Measurements from ENCODE around the gene TACC3.

TACC3 gene

GRCh38 chr4:1789552-1789951, 68.2 kb downstream of the TACC3 start:
- DNase-seq (ENCODE audit: extremely low spot score), result no peak
- no peak for TF ChIP-seq FOXM1 (IDR thresholded peaks at IDR 0.05; ENCODE audit: borderline replicate concordance)
- no peak for TF ChIP-seq FOXA1 (IDR thresholded peaks at IDR 0.05)
- TF ChIP-seq ELF4 (IDR thresholded peaks at IDR 0.05), result no peak
- no peak for TF ChIP-seq FOXK2 (IDR thresholded peaks at IDR 0.05)
- CTCF ChIA-PET, result interaction anchor here (0.7 kb wide), 1 partner anchor 8 kb away, joined by 3 read pairs; no protein-coding TSS in a partner anchor
- POLR2A ChIA-PET, result interaction anchor here (1.1 kb wide), 1 partner anchor 12 kb away, joined by 3 read pairs; no protein-coding TSS in a partner anchor

- DNase-seq (ENCODE audit: extremely low spot score), result no peak
- no peak for TF ChIP-seq HDGF (IDR thresholded peaks at IDR 0.05; ENCODE audit: borderline replicate concordance)
- TF ChIP-seq ZNF384 (IDR thresholded peaks at IDR 0.05), result no peak
- TF ChIP-seq ELF4 (IDR thresholded peaks at IDR 0.05), result no peak
- no peak for TF ChIP-seq SUZ12 (IDR thresholded peaks at IDR 0.05)
- no peak for TF ChIP-seq TARDBP (IDR thresholded peaks at IDR 0.05)
- TF ChIP-seq NFRKB (IDR thresholded peaks at IDR 0.05), result no peak
- POLR2A ChIA-PET, result interaction anchor here (1.1 kb wide), 1 partner anchor 13 kb away, joined by 3 read pairs; no protein-coding TSS in a partner anchor
- CTCF ChIA-PET, result no interaction called here
Measured at GRCh38 chr4:1790005-1790404, 68.7 kb downstream of the TACC3 start.

DNA sequence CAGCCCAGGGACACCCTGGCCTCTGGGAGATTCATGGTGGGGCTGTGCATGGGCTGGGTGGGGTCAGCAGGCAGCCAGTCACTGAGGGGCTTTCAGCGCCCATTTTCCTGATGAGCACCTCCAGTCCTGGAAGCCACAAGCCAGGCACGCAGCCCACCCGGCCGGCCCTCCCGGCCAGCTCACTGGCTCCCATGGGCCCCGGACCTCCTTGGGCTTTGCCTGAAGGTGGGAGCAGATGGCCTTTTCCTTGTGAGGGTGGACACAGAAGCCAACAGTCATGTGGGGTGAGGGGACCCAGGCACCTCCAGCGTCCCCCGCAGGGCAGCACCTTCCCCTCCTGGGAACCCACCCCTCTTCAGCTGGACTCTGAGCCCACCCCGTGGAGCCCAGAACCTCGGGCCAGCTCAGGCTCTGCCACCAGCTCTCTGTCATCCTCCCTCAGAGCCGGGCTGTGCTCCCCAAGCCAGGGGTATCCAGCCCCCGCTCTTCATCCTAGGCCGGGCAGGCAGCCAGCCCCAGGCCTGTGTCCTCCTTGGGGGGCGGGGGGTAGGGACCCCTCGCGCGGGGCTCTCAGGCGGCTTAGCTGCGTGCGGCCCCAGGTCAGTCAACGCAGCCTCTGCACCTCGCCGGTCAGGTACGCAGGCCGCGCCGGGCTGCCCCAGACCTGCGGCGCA, 71.0 kb downstream of the TACC3 start:
- POLR2A ChIA-PET, result interaction anchor here (1.0 to 1.1 kb wide), 3 partner anchors 8 to 80 kb away, joined by 3 to 4 read pairs (median 4); partner anchors contain the start of gene SLBP
- no peak for DNase-seq (ENCODE audit: extremely low spot score)
- TF ChIP-seq FOXM1 (IDR thresholded peaks at IDR 0.05; ENCODE audit: borderline replicate concordance) (no peak), ELF4 (IDR thresholded peaks at IDR 0.05) (no peak), FOXA1 (IDR thresholded peaks at IDR 0.05) (no peak)
- TF ChIP-seq, protein P1, sequence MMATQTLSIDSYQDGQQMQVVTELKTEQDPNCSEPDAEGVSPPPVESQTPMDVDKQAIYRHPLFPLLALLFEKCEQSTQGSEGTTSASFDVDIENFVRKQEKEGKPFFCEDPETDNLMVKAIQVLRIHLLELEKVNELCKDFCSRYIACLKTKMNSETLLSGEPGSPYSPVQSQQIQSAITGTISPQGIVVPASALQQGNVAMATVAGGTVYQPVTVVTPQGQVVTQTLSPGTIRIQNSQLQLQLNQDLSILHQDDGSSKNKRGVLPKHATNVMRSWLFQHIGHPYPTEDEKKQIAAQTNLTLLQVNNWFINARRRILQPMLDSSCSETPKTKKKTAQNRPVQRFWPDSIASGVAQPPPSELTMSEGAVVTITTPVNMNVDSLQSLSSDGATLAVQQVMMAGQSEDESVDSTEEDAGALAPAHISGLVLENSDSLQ (IDR thresholded peaks at IDR 0.05), result no peak
- CTCF ChIA-PET, result interaction anchor here (0.8 to 1.7 kb wide), 4 partner anchors 9 to 46 kb away, joined by 3 to 4 read pairs (median 4); no protein-coding TSS in a partner anchor

DNA sequence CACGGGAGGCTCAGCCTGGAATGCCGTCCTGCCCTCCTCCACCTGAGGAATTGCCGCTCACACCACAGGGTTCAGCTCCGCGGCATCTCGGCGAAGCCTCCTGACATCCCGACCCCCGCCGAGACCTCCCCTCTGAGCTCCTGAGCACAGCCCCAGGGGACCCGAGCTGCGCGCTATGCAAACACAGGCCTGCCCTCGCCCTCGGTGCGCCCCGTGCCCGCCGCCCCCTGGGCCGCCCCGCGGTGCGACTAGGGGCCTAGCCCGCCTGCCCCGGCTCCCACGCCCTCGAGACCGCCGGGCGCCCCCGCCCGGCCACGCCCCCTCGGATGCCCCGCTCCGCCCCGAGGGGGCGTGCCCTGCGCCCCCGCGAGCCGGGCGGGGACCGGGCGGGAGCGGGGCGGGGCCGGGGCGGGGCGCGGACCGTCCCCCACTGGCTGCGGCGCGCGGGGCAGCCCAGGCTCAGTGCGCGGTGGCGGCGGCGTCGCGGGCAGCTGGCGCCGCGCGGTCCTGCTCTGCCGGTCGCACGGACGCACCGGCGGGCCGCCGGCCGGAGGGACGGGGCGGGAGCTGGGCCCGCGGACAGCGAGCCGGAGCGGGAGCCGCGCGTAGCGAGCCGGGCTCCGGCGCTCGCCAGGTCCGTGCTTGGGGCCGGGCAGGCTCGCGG, 71.6 kb downstream of the TACC3 start, which contains the start of gene FGFR3:
FGFR3 (plus strand) TSS at position 462 of the 664 bp plus-strand sequence. CDS start 642 bp downstream, outside the sequence.
- DNase-seq (ENCODE audit: extremely low spot score), result peak; percentile 94
- CTCF ChIA-PET, result interaction anchor here (0.8 to 1.7 kb wide), 3 partner anchors 12 to 46 kb away, joined by 4 read pairs; no protein-coding TSS in a partner anchor
- POLR2A ChIA-PET, result interaction anchor here (1.0 to 1.4 kb wide), 4 partner anchors 9 to 81 kb away, joined by 3 to 4 read pairs (median 4); partner anchors contain the start of gene SLBP
- 0 out of 2 replicates have a peak, but pooled peaks have one; percentile 41 for TF ChIP-seq ARNT (IDR thresholded peaks at IDR 0.05)
- 0 out of 2 replicates have a peak, but pooled peaks have one; percentile 2 for TF ChIP-seq FOXM1 (IDR thresholded peaks at IDR 0.05; ENCODE audit: borderline replicate concordance)
- TF ChIP-seq ZNF384 (IDR thresholded peaks at IDR 0.05), result no peak
- no peak for TF ChIP-seq ELF4 (IDR thresholded peaks at IDR 0.05)

- ChIA-PET CTCF (interaction anchor here (1.0 to 1.7 kb wide), 4 partner anchors 17 to 47 kb away, joined by 3 to 6 read pairs (median 4); no protein-coding TSS in a partner anchor), POLR2A (interaction anchor here (1.0 to 1.4 kb wide), 3 partner anchors 26 to 81 kb away, joined by 3 to 4 read pairs (median 4); partner anchors contain the start of genes SLBP, TACC3 and TMEM129)
- no peak for TF ChIP-seq HDGF (IDR thresholded peaks at IDR 0.05; ENCODE audit: borderline replicate concordance)
- no peak for TF ChIP-seq FOXK2 (IDR thresholded peaks at IDR 0.05)
- no peak for TF ChIP-seq ZNF384 (IDR thresholded peaks at IDR 0.05)
- peak; percentile 69 for DNase-seq (ENCODE audit: extremely low spot score)
Measured at GRCh38 chr4:1793496-1793840, 72.1 kb downstream of the TACC3 start.

DNA sequence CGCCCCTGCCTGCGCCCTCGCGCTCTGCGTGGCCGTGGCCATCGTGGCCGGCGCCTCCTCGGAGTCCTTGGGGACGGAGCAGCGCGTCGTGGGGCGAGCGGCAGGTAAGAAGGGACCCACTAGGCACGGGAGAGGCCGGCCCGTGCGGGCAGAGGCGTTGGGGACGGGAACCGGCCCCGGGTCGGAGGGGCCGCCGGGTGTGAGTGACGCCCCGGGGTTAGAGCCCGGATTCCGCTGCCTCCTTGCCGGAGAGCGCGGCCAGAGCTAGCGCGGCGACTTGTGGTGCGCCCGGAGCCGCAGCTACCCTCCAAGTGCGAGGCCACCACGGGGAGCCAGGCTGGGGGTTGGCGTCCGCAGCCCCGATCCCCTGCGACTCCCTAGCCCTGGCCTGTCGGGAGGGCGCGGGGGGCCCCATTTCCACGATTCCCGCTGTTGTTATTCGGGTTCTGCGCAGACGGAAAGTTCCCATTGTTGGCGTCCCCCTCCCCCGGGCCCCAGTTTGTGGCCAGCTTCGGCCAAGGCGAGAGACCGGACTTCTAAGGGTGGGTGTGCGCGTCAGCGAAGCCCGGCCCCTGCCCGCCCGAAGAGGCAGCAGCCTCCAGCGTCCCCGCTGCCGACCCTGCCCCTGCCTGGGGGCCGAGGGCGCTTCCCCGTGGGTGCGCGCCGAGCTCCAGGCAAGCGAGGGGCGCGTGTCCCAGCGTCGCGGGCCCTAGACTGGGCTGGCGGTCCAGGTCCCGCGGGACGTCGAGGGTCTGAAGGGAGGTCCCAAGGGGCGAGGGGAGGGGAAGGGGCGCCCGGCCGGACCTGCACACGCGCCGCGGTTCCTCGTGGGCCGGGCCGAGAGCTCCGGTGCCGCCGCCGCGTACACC, 72.9 kb downstream of the TACC3 start:
- POLR2A ChIA-PET, result interaction anchor here (0.7 to 1.4 kb wide), 3 partner anchors 18 to 73 kb away, joined by 4 read pairs; partner anchors contain the start of genes TACC3 and TMEM129
- DNase-seq (ENCODE audit: extremely low spot score), result peak; percentile 42
- TF ChIP-seq NFRKB (IDR thresholded peaks at IDR 0.05) (no peak), TARDBP (IDR thresholded peaks at IDR 0.05) (no peak), CTBP1 (IDR thresholded peaks at IDR 0.05; ENCODE audit: borderline replicate concordance) (no peak), FOXM1 (IDR thresholded peaks at IDR 0.05; ENCODE audit: borderline replicate concordance) (no peak), FOXA1 (IDR thresholded peaks at IDR 0.05) (no peak), SUZ12 (IDR thresholded peaks at IDR 0.05) (no peak), BHLHE40 (IDR thresholded peaks at IDR 0.05; ENCODE audit: borderline replicate concordance) (no peak), SP1 (IDR thresholded peaks at IDR 0.05) (no peak), ARNT (IDR thresholded peaks at IDR 0.05) (no peak), ZNF384 (IDR thresholded peaks at IDR 0.05) (no peak), HDGF (IDR thresholded peaks at IDR 0.05; ENCODE audit: borderline replicate concordance) (no peak), LEF1 (IDR thresholded peaks at IDR 0.05; ENCODE audit: borderline replicate concordance) (no peak)
- TF ChIP-seq, protein P1 (IDR thresholded peaks at IDR 0.05), result no peak
- CTCF ChIA-PET, result interaction anchor here (0.5 to 1.7 kb wide), 7 partner anchors 16 to 451 kb away, joined by 3 to 6 read pairs (median 4); no protein-coding TSS in a partner anchor

All from HEK293T (cell line).